A549 (cell line): ENCODE measurements around the gene B3GNT5. TPM values are rescaled to one million over a fixed set of nuclear protein-coding genes. Genes with fewer than 3 reads are reported as not detected.
A peak's percentile ranks its signal among the peaks of the same experiment; 100 is the strongest.

ENCODE experiments used
- ATAC-seq, 2 experiments: fragments of 200-7000 bp in 1 of 2; fragments of >200 bp in 1 of 2; cut with Nextera tagmentation in 1 of 2; cut with Tn5 transposase in 1 of 2; 3 replicates each; pipeline versions ENCODE4 v1.8.0 to v1.9.1; 2018 to 2020; ENCODE audit warnings: mild to moderate bottlenecking in 1 of 2, moderate library complexity in 1 of 2
- CTCF ChIA-PET: fragments of 300-600 bp; sonication (Branson Sonifier 250); formaldehyde crosslinking; extraction: SDS; loops from one replicate; lab custom pipeline; 2021; ENCODE audit warnings: antibody characterized with exemption, inconsistent platforms; lab: Yijun Ruan, JAX
- POLR2A ChIA-PET: fragments of 350-600 bp; formaldehyde crosslinking; extraction: SDS; loops from one replicate; lab custom pipeline; 2021; ENCODE audit warnings: antibody characterized with exemption, inconsistent platforms; lab: Yijun Ruan, JAX
- DNase-seq, 2 experiments: peaks; one replicate each; pipeline versions ENCODE4 v3.0.0 to v3.0.0-alpha.2; 2011 to 2016; ENCODE audit warnings: low read depth in 1 of 2, low spot score in 1 of 2
- FAIRE-seq: peaks from 2 replicates; lab custom pipeline; 2011; peaks lifted over from hg19 to GRCh38; lab: Jason Lieb, UNC
- H3K27ac ChIP-seq, 2 experiments: fragments of >200 bp; sonication (Bioruptor Twin); formaldehyde crosslinking; 3 replicates each; pipeline ENCODE4 v1.5.1; 2016 to 2017
- H3K4me1 ChIP-seq: fragments of >200 bp; sonication (Bioruptor Twin); formaldehyde crosslinking; 3 replicates; pipeline ENCODE4 v1.6.1; 2016
- H3K4me2 ChIP-seq: fragments of >200 bp; sonication (Bioruptor Twin); formaldehyde crosslinking; 3 replicates; pipeline ENCODE4 v1.6.1; 2016
- H3K4me3 ChIP-seq: fragments of >200 bp; sonication (Bioruptor Twin); formaldehyde crosslinking; 3 replicates; pipeline ENCODE4 v1.5.1; 2016
- H3K9me3 ChIP-seq: fragments of >200 bp; sonication (Bioruptor Twin); formaldehyde crosslinking; 3 replicates; pipeline ENCODE4 v1.6.1; 2016
- BCL3 ChIP-seq: fragments of >200 bp; sonication (Bioruptor Twin); formaldehyde crosslinking; IDR thresholded peaks from 3 replicates; pipeline ENCODE4 v1.6.1; 2016
- CBX2 ChIP-seq: fragments of 200-600 bp; sonication (generic); IDR thresholded peaks from 2 replicates; pipeline ENCODE4 v1.6.1; 2016; ENCODE audit warnings: low read depth, mild to moderate bottlenecking, borderline replicate concordance
- CEBPB ChIP-seq, 2 experiments: fragments of >200 bp in 1 of 2; sonication (Bioruptor Twin) in 1 of 2; formaldehyde crosslinking in 1 of 2; IDR thresholded peaks; 2 replicates each; pipeline ENCODE4 v1.6.1; 2012 to 2016
- CHD4 ChIP-seq: fragments of 200-600 bp; sonication (generic); IDR thresholded peaks from 2 replicates; pipeline ENCODE4 v1.6.1; 2016; ENCODE audit warnings: antibody characterized with exemption, mild to moderate bottlenecking, borderline replicate concordance
- E2F6 ChIP-seq: IDR thresholded peaks from 2 replicates; pipeline ENCODE4 v1.6.1; 2012; ENCODE audit warnings: low read depth, borderline replicate concordance
- EHF ChIP-seq: fragments of 250-450 bp; sonication (Bioruptor Pico); IDR thresholded peaks from 2 replicates; pipeline ENCODE4 v1.5.0; 2020; ENCODE audit warnings: mild to moderate bottlenecking
- EHMT2 ChIP-seq: fragments of 200-600 bp; sonication (generic); IDR thresholded peaks from 2 replicates; pipeline ENCODE4 v1.6.1; 2016; ENCODE audit warnings: antibody characterized with exemption, low read depth, mild to moderate bottlenecking, moderate library complexity
- ELK1 ChIP-seq: fragments of 150-350 bp; IDR thresholded peaks from 2 replicates; pipeline ENCODE4 v1.6.1; 2014; ENCODE audit warnings: low read depth, mild to moderate bottlenecking, low read length
- EP300 ChIP-seq, 2 experiments: fragments of >200 bp; sonication (Bioruptor Twin); formaldehyde crosslinking; IDR thresholded peaks; 2 replicates in 1 of 2; 3 replicates in 1 of 2; pipeline ENCODE4 v1.6.1; 2016 to 2017
- FOSL2 ChIP-seq, 2 experiments: fragments of 450-650 bp in 1 of 2; fragments of >200 bp in 1 of 2; sonication (Bioruptor Twin) in 1 of 2; formaldehyde crosslinking; IDR thresholded peaks; 2 replicates each; pipeline versions ENCODE4 v1.5.0 to v1.6.1; 2016 to 2020; ENCODE audit warnings: mild to moderate bottlenecking in 1 of 2, moderate library complexity in 1 of 2
- FOXS1 ChIP-seq: fragments of 250-450 bp; sonication (Bioruptor Pico); IDR thresholded peaks from 2 replicates; pipeline ENCODE4 v1.5.0; 2020; ENCODE audit warnings: mild to moderate bottlenecking, moderate library complexity
- HDAC2 ChIP-seq: fragments of 200-600 bp; sonication (generic); IDR thresholded peaks from 2 replicates; pipeline ENCODE4 v1.6.1; 2016
- HEYL ChIP-seq: fragments of 250-450 bp; sonication (Bioruptor Pico); IDR thresholded peaks from 2 replicates; pipeline ENCODE4 v1.8.0; 2021; ENCODE audit warnings: mild to moderate bottlenecking, moderate library complexity
- HMGXB4 ChIP-seq: fragments of 250-450 bp; sonication (Bioruptor Pico); IDR thresholded peaks from 2 replicates; pipeline ENCODE4 v1.5.0; 2021; ENCODE audit warnings: mild to moderate bottlenecking, moderate library complexity, borderline replicate concordance
- JUN ChIP-seq, 2 experiments: fragments of >200 bp; sonication (Bioruptor Twin); formaldehyde crosslinking; IDR thresholded peaks; 2 replicates in 1 of 2; 3 replicates in 1 of 2; pipeline ENCODE4 v1.6.1; 2016 to 2017
- JUNB ChIP-seq: fragments of >200 bp; sonication (Bioruptor Twin); formaldehyde crosslinking; IDR thresholded peaks from 2 replicates; pipeline ENCODE4 v1.6.1; 2016
- MAFK ChIP-seq: fragments of 450-650 bp; IDR thresholded peaks from 2 replicates; pipeline ENCODE4 v1.6.1; 2014; ENCODE audit not compliant: partially characterized antibody
- MAZ ChIP-seq: fragments of 150-350 bp; IDR thresholded peaks from 2 replicates; pipeline ENCODE4 v1.6.1; 2014; ENCODE audit warnings: antibody characterized with exemption, low read depth, low read length, borderline replicate concordance
- MYC ChIP-seq: IDR thresholded peaks from 2 replicates; pipeline ENCODE4 v1.6.1; 2012; ENCODE audit warnings: mild to moderate bottlenecking, inconsistent platforms, low read length, improper control_type of control experiment, borderline replicate concordance
- NFE2L2 ChIP-seq: fragments of 150-350 bp; conservative IDR thresholded peaks from 2 replicates; pipeline ENCODE4 v1.6.1; 2014; ENCODE audit warnings: low read length
- POLR2AphosphoS2 ChIP-seq: conservative IDR thresholded peaks from 2 replicates; pipeline ENCODE4 v1.6.1; 2012; ENCODE audit warnings: low read length, improper control_type of control experiment, inconsistent platforms
- RFX5 ChIP-seq: fragments of 450-650 bp; IDR thresholded peaks from 2 replicates; pipeline ENCODE4 v1.7.1; 2014; ENCODE audit warnings: antibody characterized with exemption, mild to moderate bottlenecking, moderate library complexity
- SMC3 ChIP-seq: fragments of >200 bp; sonication (Bioruptor Twin); formaldehyde crosslinking; IDR thresholded peaks from 3 replicates; pipeline ENCODE4 v1.6.1; 2018; ENCODE audit warnings: inconsistent platforms
- TFCP2L1 ChIP-seq: fragments of 250-450 bp; sonication (Bioruptor Pico); IDR thresholded peaks from 2 replicates; pipeline ENCODE4 v1.5.0; 2021; ENCODE audit warnings: mild to moderate bottlenecking
- USF2 ChIP-seq: fragments of 450-650 bp; IDR thresholded peaks from 2 replicates; pipeline ENCODE4 v1.6.1; 2014; ENCODE audit warnings: antibody characterized with exemption
- ZC3H11A ChIP-seq: fragments of 450-650 bp; IDR thresholded peaks from 2 replicates; pipeline ENCODE4 v1.6.1; 2014; ENCODE audit warnings: antibody characterized with exemption, mild to moderate bottlenecking
- ZNF302 ChIP-seq: fragments of 250-450 bp; sonication (Bioruptor Pico); IDR thresholded peaks from 2 replicates; pipeline ENCODE4 v1.9.0; 2021; ENCODE audit warnings: inconsistent platforms, mild to moderate bottlenecking, moderate library complexity
- ZSCAN20 ChIP-seq: fragments of 250-450 bp; sonication (Bioruptor Pico); IDR thresholded peaks from 2 replicates; pipeline ENCODE4 v1.8.0; 2022; ENCODE audit warnings: mild to moderate bottlenecking, moderate library complexity
- WGBS: methylation state at CpG from one replicate; pipeline ENCODE4 v1.1.6; 2017; ENCODE audit errors: missing lambda C conversion rate; 5-methylcytosine and 5-hydroxymethylcytosine counted together
- polyA plus RNA-seq, 4 experiments: library from polyadenylated mRNA; depleted of rRNA in 3 of 4; stranded (reverse); fragments of >200 nt; fragmentation: RNase III in 1 of 4; extraction: RNeasy Plus Mini Kit Qiagen cat#74134 plus additional on column Dnase treatment in 1 of 4; gene quantifications; 2 replicates in 3 of 4; 3 replicates in 1 of 4; pipeline ENCODE4 v1.2.3, GENCODE V29; 2011 to 2017

Gene B3GNT5
- polyA plus RNA-seq, 2 of the 4 experiments (the other 2 are of a cell fraction), result 4.7 to 11.7 TPM

- no peak for TF ChIP-seq RFX5
- no peak for TF ChIP-seq TFCP2L1
- TF ChIP-seq HDAC2, result no peak
- no peak for TF ChIP-seq ZNF302 (CRISPR knock-in tag)
- no peak for TF ChIP-seq E2F6
- no peak for TF ChIP-seq EHMT2
- no peak for TF ChIP-seq JUNB
- TF ChIP-seq CBX2, result no peak
- TF ChIP-seq HEYL (CRISPR knock-in tag), result no peak
- no peak for TF ChIP-seq NFE2L2
- TF ChIP-seq ELK1, result no peak
- TF ChIP-seq USF2, result no peak
- TF ChIP-seq, all 56 proteins: peak for 0
Measured at GRCh38 chr3:183264268-183264667, 11.2 kb downstream of the B3GNT5 start (continued).

- no peak overlapping the region for H3K4me3 ChIP-seq
- DNase-seq (no peak), FAIRE-seq (no peak), ATAC-seq (peak in 1 of 2 experiments; percentile 44; a peak in 3 of 6 replicates)
- H3K4me2 ChIP-seq, result peak overlapping the region; percentile 64
- 89% methylated on average over 13 of the region's 15 CpGs for WGBS
- TF ChIP-seq ELK1 (no peak), HEYL (CRISPR knock-in tag) (no peak), EHF (CRISPR knock-in tag) (no peak), JUN (IDR thresholded peaks at IDR 0.05) (no peak), SMC3 (no peak), CHD4 (no peak), ZSCAN20 (CRISPR knock-in tag) (no peak), EP300 (IDR thresholded peaks at IDR 0.05) (no peak), ZC3H11A (no peak), CEBPB (IDR thresholded peaks at IDR 0.05) (no peak), FOXS1 (CRISPR knock-in tag) (no peak), HMGXB4 (CRISPR knock-in tag) (no peak), BCL3 (no peak), FOSL2 (IDR thresholded peaks at IDR 0.05) (no peak), FOSL2 (CRISPR knock-in tag; IDR thresholded peaks at IDR 0.05) (no peak), POLR2AphosphoS2 (no peak), MAZ (no peak), MAFK (no peak), MYC (no peak)
- POLR2A ChIA-PET, result interaction anchor here (1.0 to 2.5 kb wide), 3 partner anchors 9 to 21 kb away, joined by 5 to 12 read pairs (median 7); partner anchors contain the start of gene B3GNT5
- CTCF ChIA-PET, result interaction anchor here (1.0 to 1.8 kb wide), 5 partner anchors 10 to 117 kb away, joined by 3 to 6 read pairs (median 4); no protein-coding TSS in a partner anchor
- no peaks in the 10 kb centered on the region for H3K9me3 ChIP-seq
- peak overlapping the region; percentile 48 to 79; a peak in 5 of 6 replicates for H3K27ac ChIP-seq
- peaks cover 26% of the 10 kb centered on the region; the same call in 2 of the 3 replicates for H3K4me1 ChIP-seq
Measured at GRCh38 chr3:183265157-183265642, 12.1 kb downstream of the B3GNT5 start.
